Measurements from ENCODE around the gene ICE2.

ICE2 gene

GRCh38 chr15:60387321-60387720 lies 91.6 kb downstream of the ICE2 start:
- in situ Hi-C loops (cut with MboI; ENCODE audit: low pct_unique_long_range_greater_than_20kb, low sequenced_read_pairs, unreplicated experiment): no loop called here
- DNase-seq (ENCODE audit: low spot score): no peak
- TF ChIP-seq, protein P1, sequence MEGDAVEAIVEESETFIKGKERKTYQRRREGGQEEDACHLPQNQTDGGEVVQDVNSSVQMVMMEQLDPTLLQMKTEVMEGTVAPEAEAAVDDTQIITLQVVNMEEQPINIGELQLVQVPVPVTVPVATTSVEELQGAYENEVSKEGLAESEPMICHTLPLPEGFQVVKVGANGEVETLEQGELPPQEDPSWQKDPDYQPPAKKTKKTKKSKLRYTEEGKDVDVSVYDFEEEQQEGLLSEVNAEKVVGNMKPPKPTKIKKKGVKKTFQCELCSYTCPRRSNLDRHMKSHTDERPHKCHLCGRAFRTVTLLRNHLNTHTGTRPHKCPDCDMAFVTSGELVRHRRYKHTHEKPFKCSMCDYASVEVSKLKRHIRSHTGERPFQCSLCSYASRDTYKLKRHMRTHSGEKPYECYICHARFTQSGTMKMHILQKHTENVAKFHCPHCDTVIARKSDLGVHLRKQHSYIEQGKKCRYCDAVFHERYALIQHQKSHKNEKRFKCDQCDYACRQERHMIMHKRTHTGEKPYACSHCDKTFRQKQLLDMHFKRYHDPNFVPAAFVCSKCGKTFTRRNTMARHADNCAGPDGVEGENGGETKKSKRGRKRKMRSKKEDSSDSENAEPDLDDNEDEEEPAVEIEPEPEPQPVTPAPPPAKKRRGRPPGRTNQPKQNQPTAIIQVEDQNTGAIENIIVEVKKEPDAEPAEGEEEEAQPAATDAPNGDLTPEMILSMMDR (IDR thresholded peaks at IDR 0.05; ENCODE audit: extremely low read depth, insufficient read depth, missing control alignments): no peak

DNA sequence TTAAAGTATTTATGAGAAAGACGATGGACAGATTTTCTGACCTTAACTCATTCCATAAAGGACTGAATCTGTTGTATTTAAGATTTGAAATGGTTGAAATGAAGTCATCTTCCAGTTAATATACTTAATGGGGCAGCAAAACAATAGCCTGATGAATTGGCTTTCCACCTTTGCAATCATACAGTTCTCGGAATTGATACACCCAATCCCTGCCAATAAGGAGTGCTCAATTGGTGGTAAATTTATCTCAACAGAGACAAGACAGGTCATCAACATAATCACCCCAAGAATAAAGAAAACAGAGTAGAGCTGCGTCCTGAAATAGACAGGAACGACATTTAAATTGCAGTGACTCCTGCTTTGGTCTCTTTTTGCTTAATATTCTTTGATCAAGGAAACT lies 92.3 kb downstream of the ICE2 start:
- TF ChIP-seq, protein P1 (IDR thresholded peaks at IDR 0.05; ENCODE audit: extremely low read depth, insufficient read depth, missing control alignments): no peak
- in situ Hi-C loops (cut with MboI; ENCODE audit: low pct_unique_long_range_greater_than_20kb, low sequenced_read_pairs, unreplicated experiment): no loop called here
- no peak for DNase-seq (ENCODE audit: low spot score)

DNA sequence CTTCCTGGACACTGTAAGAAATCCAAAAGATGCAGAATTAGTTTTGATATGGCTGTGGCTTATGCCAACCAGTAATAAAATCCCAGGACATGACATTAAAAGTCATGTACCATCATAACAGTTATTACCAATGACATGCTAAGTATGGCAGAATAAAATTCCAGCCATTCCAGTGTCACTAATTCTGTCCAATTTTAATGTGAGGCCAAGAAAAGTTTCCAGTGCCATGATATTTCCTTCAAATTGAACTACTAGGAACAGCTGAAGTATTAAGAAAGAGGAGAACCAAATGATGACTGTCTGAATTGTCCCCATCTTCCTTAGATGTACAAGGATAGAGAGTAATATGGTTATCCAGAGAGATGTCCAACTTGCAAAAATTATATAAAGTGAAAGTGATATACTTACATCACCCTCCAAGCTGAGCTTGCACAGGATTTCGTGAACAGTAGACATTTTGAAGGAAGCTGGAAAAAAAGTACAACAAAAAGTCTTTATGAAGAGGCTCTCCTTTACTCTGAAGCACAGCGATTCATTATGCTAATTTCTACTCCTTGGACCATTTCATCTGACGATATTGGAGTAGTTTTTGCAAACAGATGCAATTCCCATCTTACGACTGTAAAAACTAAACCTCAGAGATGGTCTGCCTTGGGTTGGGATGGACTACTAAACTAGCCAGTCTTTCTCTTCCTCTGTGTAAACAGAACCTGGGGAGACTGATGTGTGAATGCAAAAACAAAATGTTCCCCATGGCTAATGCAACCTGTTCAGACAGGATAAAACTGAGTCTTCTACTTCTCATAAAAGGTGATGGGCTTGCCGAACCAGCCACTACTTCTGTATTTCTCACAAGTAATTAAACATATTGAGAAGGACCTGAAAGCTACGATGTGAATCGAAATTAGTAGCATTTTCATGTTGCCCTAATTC lies 93.1 kb downstream of the ICE2 start:
- no peak for DNase-seq (ENCODE audit: low spot score)
- TF ChIP-seq, protein P1 (IDR thresholded peaks at IDR 0.05; ENCODE audit: extremely low read depth, insufficient read depth, missing control alignments): no peak
- in situ Hi-C loops (cut with MboI; ENCODE audit: low pct_unique_long_range_greater_than_20kb, low sequenced_read_pairs, unreplicated experiment): no loop called here

- TF ChIP-seq, protein P1 (IDR thresholded peaks at IDR 0.05; ENCODE audit: extremely low read depth, insufficient read depth, missing control alignments): no peak
- no peak for DNase-seq (ENCODE audit: low spot score)
- in situ Hi-C loops (cut with MboI; ENCODE audit: low pct_unique_long_range_greater_than_20kb, low sequenced_read_pairs, unreplicated experiment): no loop called here
Measured at GRCh38 chr15:60384526-60385126, 94.3 kb downstream of the ICE2 start.

GRCh38 chr15:60384053-60384452 lies 94.9 kb downstream of the ICE2 start:
- TF ChIP-seq, protein P1 (IDR thresholded peaks at IDR 0.05; ENCODE audit: extremely low read depth, insufficient read depth, missing control alignments): no peak
- in situ Hi-C loops (cut with MboI; ENCODE audit: low pct_unique_long_range_greater_than_20kb, low sequenced_read_pairs, unreplicated experiment): no loop called here
- no peak for DNase-seq (ENCODE audit: low spot score)

DNA sequence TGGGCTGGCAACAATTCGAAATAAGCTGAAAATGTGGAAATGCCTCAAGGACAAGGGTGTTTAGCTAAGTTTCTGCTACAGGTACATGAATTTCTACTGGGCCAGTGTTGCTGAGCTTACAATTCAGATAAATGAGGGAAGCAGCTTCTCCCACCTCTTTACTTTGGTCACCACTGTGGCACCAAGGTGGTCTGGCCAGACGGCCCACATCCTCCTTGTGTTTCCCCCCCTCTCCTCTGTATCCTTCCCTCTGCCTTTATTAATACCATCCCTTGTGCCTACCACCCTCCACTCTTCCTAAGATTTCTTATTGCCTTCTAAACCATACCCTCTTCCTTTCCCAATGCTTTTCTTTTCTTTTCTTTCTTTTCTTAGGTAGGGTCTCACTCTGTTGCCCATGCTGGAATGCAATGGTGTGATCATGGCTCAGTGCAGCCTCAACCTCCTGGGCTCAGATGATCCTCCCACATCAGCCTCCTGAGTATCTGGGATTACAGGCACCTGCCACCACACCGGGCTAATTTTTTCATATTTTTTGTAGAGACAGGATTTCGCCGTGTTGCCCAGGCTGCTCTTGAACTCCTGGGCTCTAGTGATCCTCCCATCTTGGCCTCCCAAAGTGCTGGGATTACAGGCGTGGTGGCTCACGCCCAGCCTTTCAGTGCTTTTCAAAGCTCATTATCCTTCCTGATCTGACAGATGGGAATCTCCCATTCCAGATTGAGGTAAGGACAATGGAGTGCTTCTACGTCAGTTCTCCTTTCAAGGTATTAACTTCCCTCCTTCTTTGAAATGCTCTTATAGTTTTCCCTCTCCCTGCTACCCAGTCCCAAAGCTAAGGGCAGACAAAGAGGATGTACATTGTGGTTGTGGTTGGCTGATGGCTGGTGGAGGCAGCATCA lies 95.9 kb downstream of the ICE2 start:
- TF ChIP-seq, protein P1 (IDR thresholded peaks at IDR 0.05; ENCODE audit: extremely low read depth, insufficient read depth, missing control alignments): no peak
- DNase-seq (ENCODE audit: low spot score): no peak
- in situ Hi-C loops (cut with MboI; ENCODE audit: low pct_unique_long_range_greater_than_20kb, low sequenced_read_pairs, unreplicated experiment): no loop called here

Measured in GM13977 (cell line).